ENCODE results near the gene SARDH. TPM values are rescaled to one million over a fixed set of nuclear protein-coding genes. Genes with fewer than 3 reads are reported as not detected.

Gene SARDH
- polyA plus RNA-seq, 1 donor (not counting 4 experiments of a cell fraction or from before 2014, with no cell fraction given): 0.03 TPM

DNA sequence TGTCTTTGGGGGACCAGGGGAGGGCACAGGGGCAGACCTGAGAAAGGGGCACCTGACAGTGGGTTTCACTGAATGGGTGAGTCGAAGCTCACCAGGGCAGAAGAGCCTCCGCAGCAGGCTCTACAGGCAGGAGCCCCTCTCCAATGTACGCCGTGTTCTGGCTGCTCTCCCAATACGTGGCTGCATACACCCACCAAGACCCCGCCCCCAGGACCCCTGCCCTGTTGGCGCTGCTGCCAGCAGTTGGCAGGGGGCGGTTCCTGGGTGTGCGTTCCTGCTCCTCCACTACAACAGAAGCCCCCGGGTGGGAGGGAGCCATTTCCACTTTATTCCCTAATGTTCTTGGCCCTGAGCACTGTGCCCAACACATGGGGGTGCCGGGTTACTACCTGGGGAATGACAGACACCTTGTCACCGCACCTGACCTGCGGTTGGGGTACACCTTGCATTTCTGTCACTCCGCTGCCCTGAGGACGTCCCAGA lies 30.3 kb downstream of the SARDH start:
- DNase-seq (ENCODE audit: low read depth, low spot score): no peak
- dilution Hi-C loops (cut with MboI; ENCODE audit: extremely low pct_ligation_motif_present, low sequenced_read_pairs): no loop called here
- no peak overlapping the region for H2AFZ ChIP-seq (ENCODE audit: control insufficient read depth, low read length)
- H3K27me3 ChIP-seq (ENCODE audit: control insufficient read depth, extremely low read depth, insufficient read depth, low read length): peaks cover 38% of the 10 kb centered on the region
- H3K79me2 ChIP-seq (ENCODE audit: control insufficient read depth, insufficient read depth, low read length): no peaks in the 10 kb centered on the region
- H3K9me3 ChIP-seq (ENCODE audit: control insufficient read depth, low read depth, low read length): no peaks in the 10 kb centered on the region
- no peak overlapping the region for H3K4me2 ChIP-seq (ENCODE audit: control insufficient read depth, extremely low read depth, insufficient read depth, low read depth, low read length)
- H4K20me1 ChIP-seq (ENCODE audit: control insufficient read depth, extremely low read depth, insufficient read depth, low read length): no peaks in the 10 kb centered on the region
- H3K4me3 ChIP-seq (ENCODE audit: control insufficient read depth in 2 of 3, extremely low read depth in 1 of 3, insufficient read depth in 2 of 3, low read depth in 1 of 3, low read length in 3 of 3): no peak overlapping the region
- H3K36me3 ChIP-seq (ENCODE audit: control insufficient read depth in 2 of 2, extremely low read depth in 1 of 2, insufficient read depth in 2 of 2, low read length in 2 of 2): no peaks in the 10 kb centered on the region
- TF ChIP-seq, protein P1, sequence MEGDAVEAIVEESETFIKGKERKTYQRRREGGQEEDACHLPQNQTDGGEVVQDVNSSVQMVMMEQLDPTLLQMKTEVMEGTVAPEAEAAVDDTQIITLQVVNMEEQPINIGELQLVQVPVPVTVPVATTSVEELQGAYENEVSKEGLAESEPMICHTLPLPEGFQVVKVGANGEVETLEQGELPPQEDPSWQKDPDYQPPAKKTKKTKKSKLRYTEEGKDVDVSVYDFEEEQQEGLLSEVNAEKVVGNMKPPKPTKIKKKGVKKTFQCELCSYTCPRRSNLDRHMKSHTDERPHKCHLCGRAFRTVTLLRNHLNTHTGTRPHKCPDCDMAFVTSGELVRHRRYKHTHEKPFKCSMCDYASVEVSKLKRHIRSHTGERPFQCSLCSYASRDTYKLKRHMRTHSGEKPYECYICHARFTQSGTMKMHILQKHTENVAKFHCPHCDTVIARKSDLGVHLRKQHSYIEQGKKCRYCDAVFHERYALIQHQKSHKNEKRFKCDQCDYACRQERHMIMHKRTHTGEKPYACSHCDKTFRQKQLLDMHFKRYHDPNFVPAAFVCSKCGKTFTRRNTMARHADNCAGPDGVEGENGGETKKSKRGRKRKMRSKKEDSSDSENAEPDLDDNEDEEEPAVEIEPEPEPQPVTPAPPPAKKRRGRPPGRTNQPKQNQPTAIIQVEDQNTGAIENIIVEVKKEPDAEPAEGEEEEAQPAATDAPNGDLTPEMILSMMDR (optimal IDR thresholded peaks at IDR 0.05 in 1 of 3, IDR thresholded peaks at IDR 0.05 in 1 of 3, conservative IDR thresholded peaks at IDR 0.05 in 1 of 3; ENCODE audit: extremely low read depth in 1 of 3, insufficient read depth in 2 of 3, low read length in 3 of 3): no peak
- TF ChIP-seq EZH2 (IDR thresholded peaks at IDR 0.05; ENCODE audit: low read length): no peak
- H3K9me1 ChIP-seq (ENCODE audit: control insufficient read depth, extremely low read depth, insufficient read depth, low read length): no peaks in the 10 kb centered on the region
- no peak for FAIRE-seq
- H3K9ac ChIP-seq (ENCODE audit: control insufficient read depth, extremely low read depth, insufficient read depth, low read length): no peak overlapping the region
- H3K4me1 ChIP-seq (ENCODE audit: control insufficient read depth, extremely low read depth, insufficient read depth, low read length): no peaks in the 10 kb centered on the region
- no peak overlapping the region for H3K27ac ChIP-seq (ENCODE audit: control insufficient read depth, insufficient read depth, low read length)

DNA sequence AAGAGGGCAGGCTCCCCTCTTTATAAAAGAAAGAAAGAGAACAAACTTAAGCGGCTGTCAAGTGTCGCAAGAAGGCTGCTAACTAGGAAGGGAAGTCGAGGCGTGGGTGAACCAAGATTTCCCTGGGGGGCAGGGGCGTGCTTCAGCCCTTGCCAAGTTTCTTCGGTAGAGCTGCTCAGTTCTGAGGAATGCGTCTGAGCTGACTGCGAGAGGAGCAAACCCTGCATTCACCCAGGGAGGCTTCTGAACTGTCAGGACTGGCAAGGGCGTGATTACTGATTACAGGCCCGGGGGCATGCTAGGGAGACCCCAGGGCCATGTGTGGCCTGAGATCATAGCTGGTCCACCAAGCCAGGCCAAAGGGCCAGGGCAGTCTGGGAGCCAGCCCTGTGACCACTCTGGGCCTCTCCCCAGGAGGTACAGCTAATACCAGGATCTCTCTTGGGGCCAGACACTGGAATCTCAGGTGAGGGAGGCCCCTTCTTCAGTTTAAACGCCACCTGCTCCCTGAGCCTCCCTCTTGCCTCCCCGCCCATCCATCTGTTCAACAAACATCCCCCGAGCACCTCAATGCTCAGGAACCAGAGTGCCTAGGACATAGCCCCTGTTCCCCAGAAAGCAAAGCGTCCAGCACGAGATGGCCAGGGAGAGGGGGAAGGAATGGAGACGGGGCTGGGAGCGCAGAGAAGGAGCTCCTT lies 30.9 kb downstream of the SARDH start:
- Histone ChIP-seq H3K9me1 (ENCODE audit: control insufficient read depth, extremely low read depth, insufficient read depth, low read length) (no peaks in the 10 kb centered on the region), H3K27me3 (ENCODE audit: control insufficient read depth, extremely low read depth, insufficient read depth, low read length) (peaks cover 44% of the 10 kb centered on the region), H4K20me1 (ENCODE audit: control insufficient read depth, extremely low read depth, insufficient read depth, low read length) (no peaks in the 10 kb centered on the region), H3K36me3 (ENCODE audit: control insufficient read depth in 2 of 2, extremely low read depth in 1 of 2, insufficient read depth in 2 of 2, low read length in 2 of 2) (no peaks in the 10 kb centered on the region), H3K9ac (ENCODE audit: control insufficient read depth, extremely low read depth, insufficient read depth, low read length) (no peak overlapping the region), H3K4me2 (ENCODE audit: control insufficient read depth, extremely low read depth, insufficient read depth, low read depth, low read length) (no peak overlapping the region), H3K9me3 (ENCODE audit: control insufficient read depth, low read depth, low read length) (no peaks in the 10 kb centered on the region), H3K4me3 (ENCODE audit: control insufficient read depth in 2 of 3, extremely low read depth in 1 of 3, insufficient read depth in 2 of 3, low read depth in 1 of 3, low read length in 3 of 3) (no peak overlapping the region), H2AFZ (ENCODE audit: control insufficient read depth, low read length) (no peak overlapping the region), H3K27ac (ENCODE audit: control insufficient read depth, insufficient read depth, low read length) (no peak overlapping the region), H3K79me2 (ENCODE audit: control insufficient read depth, insufficient read depth, low read length) (no peaks in the 10 kb centered on the region), H3K4me1 (ENCODE audit: control insufficient read depth, extremely low read depth, insufficient read depth, low read length) (no peaks in the 10 kb centered on the region)
- dilution Hi-C loops (cut with MboI; ENCODE audit: extremely low pct_ligation_motif_present, low sequenced_read_pairs): no loop called here
- DNase-seq (ENCODE audit: low read depth, low spot score): no peak
- no peak for FAIRE-seq
- no peak for TF ChIP-seq EZH2 (IDR thresholded peaks at IDR 0.05; ENCODE audit: low read length)
- TF ChIP-seq, protein P1 (optimal IDR thresholded peaks at IDR 0.05 in 1 of 3, IDR thresholded peaks at IDR 0.05 in 1 of 3, conservative IDR thresholded peaks at IDR 0.05 in 1 of 3; ENCODE audit: extremely low read depth in 1 of 3, insufficient read depth in 2 of 3, low read length in 3 of 3): no peak

All from keratinocyte (primary cell).